Spleen (tissue), 11 donors: ENCODE data around the gene NMNAT2. TPM values are rescaled to one million over a fixed set of nuclear protein-coding genes. Genes with fewer than 3 reads are reported as not detected.

Experiments used
- DNase-seq: peaks from one replicate; pipeline ENCODE4 v3.0.0-alpha.2; 2020
- H3K27ac ChIP-seq, 8 donors: fragments of 200-600 bp; sonication (generic) in 7 of 8; 1 replicate in 4 of 8; 2 replicates in 4 of 8; pipeline versions ENCODE4 v1.5.0 to v1.8.0; 2016 to 2021; ENCODE audit warnings: inconsistent platforms in 4 of 8, mild to moderate bottlenecking in 4 of 8, moderate library complexity in 1 of 8
- H3K27me3 ChIP-seq, 7 donors: fragments of 200-600 bp; sonication (generic) in 6 of 7; replicated peaks in 1 of 7; 1 replicate in 4 of 7; 2 replicates in 3 of 7; pipeline versions ENCODE4 v1.5.0 to v1.8.0; 2016 to 2021; ENCODE audit warnings: inconsistent platforms in 3 of 7, mild to moderate bottlenecking in 1 of 7
- H3K36me3 ChIP-seq, 6 donors: fragments of 200-600 bp; sonication (generic) in 5 of 6; 1 replicate in 4 of 6; 2 replicates in 2 of 6; pipeline versions ENCODE4 v1.5.0 to v1.8.0; 2016 to 2021; ENCODE audit warnings: inconsistent platforms in 2 of 6
- H3K4me1 ChIP-seq, 6 donors: fragments of 200-600 bp; sonication (generic) in 5 of 6; 1 replicate in 3 of 6; 2 replicates in 3 of 6; pipeline versions ENCODE4 v1.5.0 to v1.8.0; 2016 to 2021; ENCODE audit warnings: inconsistent platforms in 3 of 6
- H3K4me3 ChIP-seq, 8 donors: fragments of 200-600 bp; sonication (generic) in 7 of 8; 1 replicate in 4 of 8; 2 replicates in 4 of 8; pipeline versions ENCODE4 v1.5.0 to v1.8.0; 2016 to 2021; ENCODE audit warnings: inconsistent platforms in 4 of 8, mild to moderate bottlenecking in 4 of 8, moderate library complexity in 2 of 8
- H3K9me3 ChIP-seq, 8 donors: fragments of 200-600 bp; sonication (generic) in 7 of 8; 1 replicate in 4 of 8; 2 replicates in 4 of 8; pipeline versions ENCODE4 v1.5.0 to v1.8.0; 2016 to 2021; ENCODE audit warnings: inconsistent platforms in 4 of 8
- CTCF ChIP-seq, 11 experiments: fragments of 200-600 bp in 7 of 11; fragments of 450-650 bp in 4 of 11; sonication (generic) in 4 of 11; IDR thresholded peaks in 8 of 11; conservative IDR thresholded peaks in 3 of 11; 1 replicate in 7 of 11; 2 replicates in 4 of 11; pipeline versions ENCODE4 v1.4.0 to v1.8.0; 2016 to 2021; ENCODE audit warnings: antibody characterized with exemption in 11 of 11, inconsistent platforms in 4 of 11, mild to moderate bottlenecking in 1 of 11
- POLR2A ChIP-seq, 3 donors: fragments of 450-650 bp; IDR thresholded peaks; one replicate each; pipeline ENCODE4 v1.5.1; 2017; ENCODE audit warnings: antibody characterized with exemption in 3 of 3, mild to moderate bottlenecking in 1 of 3
- POLR2AphosphoS5 ChIP-seq, 3 donors: sonication (generic); formaldehyde crosslinking; IDR thresholded peaks; one replicate each; pipeline ENCODE4 v1.5.1; 2017; ENCODE audit warnings: antibody characterized with exemption in 3 of 3
- WGBS, 5 donors: extraction: QIAGEN DNeasy Blood & Tissue Kit in 3 of 5; methylation state at CpG; one replicate each; pipeline versions ENCODE4 v1.1.5 to v1.1.7; 2013 to 2018; 5-methylcytosine and 5-hydroxymethylcytosine counted together
- intact Hi-C: fragments of 100-400 bp; cut with DNase I; formaldehyde crosslinking; loops from one replicate; pipeline ENCODE4 v1.15.0; 2023; ENCODE audit warnings: low total_unique reads
- polyA plus RNA-seq, 3 donors: library from polyadenylated mRNA; stranded (reverse); fragments of 200-250 nt; gene quantifications; one replicate each; pipeline ENCODE4 v1.2.1, GENCODE V29; 2013
- total RNA-seq, 7 donors: library from RNA; depleted of rRNA in 3 of 7; stranded (reverse); fragments of >200 nt in 3 of 7; fragmentation: NEBNext Ultra II Directional in 4 of 7; extraction: Animal tissue kit (Norgen Biotek cat#: 25700) in 4 of 7; gene quantifications; one replicate each; pipeline versions ENCODE4 v1.1.0 to v1.2.1, GENCODE V29; 2016 to 2021
- donor health status: healthy with polysubstance abuse.
- donor health status: DM: no; HTN: no; CAD: no; lungs with moderate emphysema.
- donor health status: DM: no; HTN: no; CAD: no.
- donor health status: Bipolar disorder and iron deficiency.
- donor health status: healthy.
- donor health status: DM: no; HTN: no; CAD: no.
- donor health status: DM: yes; HTN: yes; CAD: no.

The NMNAT2 gene
- total and polyA plus RNA-seq, 10 donors: 0.05 to 1.7 (median 0.17) TPM

- Histone ChIP-seq H3K36me3 (no peaks in the 10 kb centered on the region), H3K27me3 (peaks cover 0 to under 1% (median 0%) of the 10 kb centered on the region in 7 donors), H3K9me3 (no peaks in the 10 kb centered on the region), H3K27ac (peak overlapping the region in 1 of 8 donors; percentile 55), H3K4me3 (no peak overlapping the region), H3K4me1 (peaks cover 0 to 27% (median 12%) of the 10 kb centered on the region in 6 donors)
- DNase-seq: no peak
- intact Hi-C loops: loop anchor here (10.0 kb wide), 1 partner anchor 255 kb away; no protein-coding TSS in a partner anchor
- no peak for TF ChIP-seq CTCF (IDR thresholded peaks at IDR 0.05 in 8 of 11, conservative IDR thresholded peaks at IDR 0.05 in 3 of 11)
- TF ChIP-seq POLR2A (IDR thresholded peaks at IDR 0.05): no peak
Measured at GRCh38 chr1:183219616-183220009, 198.6 kb downstream of the NMNAT2 start.

- Histone ChIP-seq H3K27ac (peak overlapping the region in 5 of 8 donors; percentile 32 to 55 (median 44)), H3K36me3 (no peaks in the 10 kb centered on the region), H3K27me3 (peaks cover 0 to 5% (median 0%) of the 10 kb centered on the region in 7 donors), H3K4me1 (peaks cover 0 to 27% (median 12%) of the 10 kb centered on the region in 6 donors), H3K9me3 (no peaks in the 10 kb centered on the region), H3K4me3 (no peak overlapping the region)
- intact Hi-C loops: no loop called here
- 3 to 12% (median 6%) methylated on average over 5 of the region's 5 CpGs for WGBS, 5 donors
- peak; percentile 71 for DNase-seq
- peak in 1 of 3 donors; percentile 10 for TF ChIP-seq POLR2AphosphoS5 (IDR thresholded peaks at IDR 0.05)
- no peak for TF ChIP-seq POLR2A (IDR thresholded peaks at IDR 0.05)
Measured at GRCh38 chr1:183218971-183219615, 199.1 kb downstream of the NMNAT2 start.

GRCh38 chr1:183218027-183218618 lies 200.1 kb downstream of the NMNAT2 start:
- 73 to 81% (median 77%) methylated on average over 14 of the region's 14 CpGs for WGBS, 5 donors
- H3K36me3 ChIP-seq: no peaks in the 10 kb centered on the region
- H3K27ac ChIP-seq: peak overlapping the region in 5 of 8 donors; percentile 32 to 56 (median 44)
- H3K4me1 ChIP-seq: peaks cover 0 to 27% (median 12%) of the 10 kb centered on the region in 6 donors
- peaks cover 0 to 14% (median 0%) of the 10 kb centered on the region in 7 donors for H3K27me3 ChIP-seq
- DNase-seq: no peak
- no peaks in the 10 kb centered on the region for H3K9me3 ChIP-seq
- TF ChIP-seq POLR2AphosphoS5 (IDR thresholded peaks at IDR 0.05) (peak in 2 of 3 donors; percentile 15 to 53), POLR2A (IDR thresholded peaks at IDR 0.05) (no peak)
- H3K4me3 ChIP-seq: no peak overlapping the region
- intact Hi-C loops: no loop called here

- Histone ChIP-seq H3K27ac (no peak overlapping the region), H3K27me3 (peaks cover 0 to 32% (median 0%) of the 10 kb centered on the region in 7 donors), H3K4me3 (no peak overlapping the region), H3K9me3 (no peaks in the 10 kb centered on the region), H3K4me1 (peaks cover 0 to 27% (median 12%) of the 10 kb centered on the region in 6 donors), H3K36me3 (no peaks in the 10 kb centered on the region)
- 84 to 92% (median 90%) methylated on average over 4 of the region's 4 CpGs for WGBS, 5 donors
- DNase-seq: no peak
- intact Hi-C loops: no loop called here
- TF ChIP-seq POLR2A (IDR thresholded peaks at IDR 0.05) (no peak), CTCF (IDR thresholded peaks at IDR 0.05 in 8 of 11, conservative IDR thresholded peaks at IDR 0.05 in 3 of 11) (no peak), POLR2AphosphoS5 (IDR thresholded peaks at IDR 0.05) (no peak)
Measured at GRCh38 chr1:183215936-183216335, 202.2 kb downstream of the NMNAT2 start.

GRCh38 chr1:183215076-183215720 lies 203.0 kb downstream of the NMNAT2 start:
- no peak for DNase-seq
- Histone ChIP-seq H3K36me3 (no peaks in the 10 kb centered on the region), H3K9me3 (no peaks in the 10 kb centered on the region), H3K27me3 (peaks cover 0 to 32% (median 0%) of the 10 kb centered on the region in 7 donors), H3K27ac (no peak overlapping the region), H3K4me3 (no peak overlapping the region), H3K4me1 (peaks cover 0 to 27% (median 12%) of the 10 kb centered on the region in 6 donors)
- WGBS, 5 donors: 82 to 90% (median 87%) methylated on average over 13 of the region's 13 CpGs
- TF ChIP-seq POLR2A (IDR thresholded peaks at IDR 0.05) (no peak), CTCF (IDR thresholded peaks at IDR 0.05 in 8 of 11, conservative IDR thresholded peaks at IDR 0.05 in 3 of 11) (no peak), POLR2AphosphoS5 (IDR thresholded peaks at IDR 0.05) (no peak)
- intact Hi-C loops: no loop called here
